Osteocyte (in vitro differentiated cells): ENCODE data around the gene GET4. TPM values are rescaled to one million over a fixed set of nuclear protein-coding genes. Genes with fewer than 3 reads are reported as not detected.
"Not testable (repeated sequence)": the region's sequence is repeated elsewhere in the genome, so short reads cannot be mapped to it uniquely, and the experiment has no call there.

ENCODE experiments used
- DNase-seq: peaks from one replicate; pipeline ENCODE4 v3.0.0; 2021; ENCODE audit warnings: mixed read lengths; ENCODE audit not compliant: unreplicated experiment; ENCODE audit errors: extremely low spot score
- H3K27ac Mint-ChIP-seq: one replicate; pipeline ENCODE4 v1.8.0; 2021; ENCODE audit warnings: mild to moderate bottlenecking, mixed read lengths; ENCODE audit not compliant: unreplicated experiment
- H3K27me3 Mint-ChIP-seq: one replicate; pipeline ENCODE4 v1.8.0; 2021; ENCODE audit warnings: mixed read lengths; ENCODE audit not compliant: unreplicated experiment
- H3K36me3 Mint-ChIP-seq: one replicate; pipeline ENCODE4 v1.8.0; 2021; ENCODE audit warnings: mixed read lengths; ENCODE audit not compliant: unreplicated experiment
- H3K4me1 Mint-ChIP-seq: one replicate; pipeline ENCODE4 v1.8.0; 2021; ENCODE audit warnings: mixed read lengths; ENCODE audit not compliant: unreplicated experiment
- H3K4me3 Mint-ChIP-seq: one replicate; pipeline ENCODE4 v1.8.0; 2021; ENCODE audit warnings: mild to moderate bottlenecking, moderate library complexity, mixed read lengths; ENCODE audit not compliant: unreplicated experiment
- H3K9me3 Mint-ChIP-seq: one replicate; pipeline ENCODE4 v1.8.0; 2021; ENCODE audit warnings: mixed read lengths; ENCODE audit not compliant: unreplicated experiment
- CTCF ChIP-seq: fragments of 200-600 bp; sonication (generic); IDR thresholded peaks from 2 replicates; pipeline ENCODE4 v1.5.0; 2021; ENCODE audit warnings: antibody characterized with exemption, mild to moderate bottlenecking, moderate library complexity
- total RNA-seq: library from RNA; stranded (reverse); gene quantifications from 2 replicates; pipeline ENCODE4 v1.2.1, GENCODE V29; 2021

GET4 gene
- total RNA-seq, 1 donor from 2014 or later: 33.7 TPM

- no peak for DNase-seq
- no peak overlapping the region for H3K27ac Mint-ChIP-seq
- no peak for TF ChIP-seq CTCF
Observed at GRCh38 chr7:937856-938484, 61.6 kb downstream of the GET4 start.

GRCh38 chr7:938546-939185, 62.3 kb downstream of the GET4 start:
- H3K36me3 Mint-ChIP-seq: no peaks in the 10 kb centered on the region
- H3K9me3 Mint-ChIP-seq: peaks cover 24% of the 10 kb centered on the region
- TF ChIP-seq CTCF: no peak
- DNase-seq: no peak
- H3K27me3 Mint-ChIP-seq: peaks cover 23% of the 10 kb centered on the region
- H3K4me3 Mint-ChIP-seq: no peak overlapping the region
- no peak overlapping the region for H3K27ac Mint-ChIP-seq
- H3K4me1 Mint-ChIP-seq: peaks cover 11% of the 10 kb centered on the region

More at GRCh38 chr7:937856-938484, 61.6 kb downstream of the GET4 start:
- H3K27me3 Mint-ChIP-seq: peaks cover 23% of the 10 kb centered on the region
- H3K9me3 Mint-ChIP-seq: peaks cover 24% of the 10 kb centered on the region
- no peaks in the 10 kb centered on the region for H3K36me3 Mint-ChIP-seq
- no peak overlapping the region for H3K4me3 Mint-ChIP-seq
- H3K4me1 Mint-ChIP-seq: peaks cover 11% of the 10 kb centered on the region

- Mint-ChIP-seq H3K27me3 (peaks cover 23% of the 10 kb centered on the region), H3K36me3 (no peaks in the 10 kb centered on the region)
Observed at GRCh38 chr7:939843-940242, 63.5 kb downstream of the GET4 start.

GRCh38 chr7:940599-941408, 64.5 kb downstream of the GET4 start:
- Mint-ChIP-seq H3K4me1 (peaks cover 11% of the 10 kb centered on the region), H3K4me3 (no peak overlapping the region), H3K9me3 (peaks cover 24% of the 10 kb centered on the region), H3K36me3 (no peaks in the 10 kb centered on the region), H3K27me3 (peaks cover 23% of the 10 kb centered on the region), H3K27ac (no peak overlapping the region)
- no peak for TF ChIP-seq CTCF
- DNase-seq: no peak

More at GRCh38 chr7:939843-940242, 63.5 kb downstream of the GET4 start:
- no peak for DNase-seq
- Mint-ChIP-seq H3K9me3 (peaks cover 24% of the 10 kb centered on the region), H3K4me3 (no peak overlapping the region), H3K27ac (no peak overlapping the region), H3K4me1 (peaks cover 11% of the 10 kb centered on the region)
- TF ChIP-seq CTCF: no peak

- H3K4me3 Mint-ChIP-seq, H3K27ac Mint-ChIP-seq, DNase-seq, H3K4me1 Mint-ChIP-seq, H3K36me3 Mint-ChIP-seq: not testable (repeated sequence)
- peaks cover 23% of the 10 kb centered on the region for H3K27me3 Mint-ChIP-seq
- peaks cover 24% of the 10 kb centered on the region for H3K9me3 Mint-ChIP-seq
Observed at GRCh38 chr7:943793-944192, 67.4 kb downstream of the GET4 start.
